T-helper 1 cell (primary cell): Measurements from ENCODE around the gene EEF1A1.

Experiments
- DNase-seq, 5 donors: peaks; one replicate each; pipeline ENCODE4 v3.0.0-alpha.2; 2012 to 2020

The EEF1A1 gene

GRCh38 chr6:73503027-73503772 is 17.6 kb downstream of the EEF1A1 start:
- DNase-seq, result no peak

DNA sequence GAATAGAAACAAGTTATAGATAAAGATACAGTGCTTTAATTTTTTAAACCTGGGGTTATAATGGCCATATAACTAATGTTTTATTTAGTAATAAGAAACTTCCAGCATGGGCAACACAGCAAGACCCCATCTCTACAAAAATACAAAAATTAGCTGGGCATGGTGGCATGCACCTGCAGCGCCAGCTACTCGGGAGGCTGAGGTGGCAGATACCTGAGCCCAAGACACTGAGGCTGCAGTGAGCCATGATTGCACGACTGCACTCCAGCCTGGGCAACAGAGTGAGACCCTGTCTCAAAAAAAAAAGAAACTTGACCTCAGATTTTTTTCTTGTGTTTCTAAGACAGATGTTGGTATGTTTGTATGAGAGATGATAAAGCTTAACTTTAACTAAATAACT is 22.9 kb downstream of the EEF1A1 start:
- no peak for DNase-seq

GRCh38 chr6:73491377-73491776 is 29.5 kb downstream of the EEF1A1 start:
- no peak for DNase-seq

GRCh38 chr6:73487473-73487872 is 33.4 kb downstream of the EEF1A1 start:
- no peak for DNase-seq

DNA sequence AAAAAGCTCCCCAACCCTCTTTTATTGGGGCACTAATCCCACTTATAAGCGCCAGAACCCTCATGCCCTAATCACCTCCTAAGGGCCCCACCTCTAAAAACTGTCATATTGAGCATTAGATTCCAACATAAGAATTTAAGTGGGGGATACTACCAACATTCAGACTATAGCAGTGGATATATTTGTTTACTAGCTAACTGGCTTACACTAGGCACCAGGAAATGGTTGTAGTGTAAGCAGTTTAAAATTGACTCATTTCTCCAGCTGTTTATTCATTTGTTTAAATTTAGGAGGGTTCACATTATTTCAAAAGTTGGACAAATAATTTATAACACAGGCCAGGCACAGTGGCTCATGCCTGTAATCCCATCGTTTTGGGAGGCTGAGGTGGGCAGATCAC is 36.4 kb downstream of the EEF1A1 start:
- DNase-seq, result no peak

DNA sequence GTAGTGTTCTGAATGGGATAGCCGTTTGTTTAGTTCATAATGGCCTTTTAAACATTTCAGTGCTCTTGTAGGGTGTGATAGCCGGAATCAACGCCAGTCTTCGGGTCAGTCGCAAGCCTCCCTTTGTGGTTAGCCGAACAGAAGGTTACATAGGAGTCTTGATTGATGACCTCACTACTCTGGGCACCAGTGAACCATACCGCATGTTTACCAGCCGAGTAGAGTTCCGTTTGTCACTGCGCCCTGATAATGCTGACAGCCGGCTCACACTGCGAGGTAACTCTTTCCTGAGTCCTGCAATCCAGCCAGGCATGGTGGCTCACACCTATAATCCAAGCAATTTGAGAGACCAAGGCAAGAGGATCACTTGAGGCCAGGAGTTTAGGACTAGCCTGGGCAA is 38.9 kb downstream of the EEF1A1 start:
- no peak for DNase-seq

GRCh38 chr6:73477407-73477806 is 43.4 kb downstream of the EEF1A1 start:
- DNase-seq, result no peak

GRCh38 chr6:73476723-73477122 is 44.1 kb downstream of the EEF1A1 start:
- DNase-seq, result no peak

- DNase-seq, result no peak
Observed at GRCh38 chr6:73471686-73472290, 49.0 kb downstream of the EEF1A1 start.
